GM12878 (cell line): ENCODE measurements around the gene KANSL2. TPM values are rescaled to one million over a fixed set of nuclear protein-coding genes. Genes with fewer than 3 reads are reported as not detected.

Experiments
- ATAC-seq: fragments of 200-7000 bp; cut with Tn5 transposase; 3 replicates; pipeline ENCODE4 v1.9.1; 2020; ENCODE audit warnings: mild to moderate bottlenecking, moderate library complexity
- BruUV-seq: library from RNA; stranded (reverse); fragments of 400-500 nt; replicated peaks from 2 replicates; lab custom pipeline; 2021; lab: Mats Ljungman, UMichigan
- CTCF ChIA-PET: fragments of 300-600 bp; sonication (Branson Sonifier 250); formaldehyde crosslinking; extraction: SDS; loops from one replicate; lab custom pipeline; 2021; ENCODE audit warnings: inconsistent platforms; lab: Yijun Ruan, JAX
- POLR2A ChIA-PET: fragments of 350-600 bp; formaldehyde crosslinking; extraction: SDS; loops from one replicate; lab custom pipeline; 2021; ENCODE audit warnings: inconsistent platforms; lab: Charles Lee
- RAD21 ChIA-PET: fragments of 300-600 bp; sonication (Branson Sonifier 250); formaldehyde crosslinking; loops from one replicate; lab custom pipeline; 2023; ENCODE audit warnings: antibody characterized with exemption; ENCODE audit not compliant: unreplicated experiment; lab: Charles Lee
- SMC1A ChIA-PET: fragments of 300-600 bp; sonication (Branson Sonifier 250); formaldehyde crosslinking; loops from one replicate; lab custom pipeline; 2023; ENCODE audit not compliant: unreplicated experiment, uncharacterized antibody; lab: Charles Lee
- DNase-seq: peaks from one replicate; pipeline ENCODE4 v3.0.0-alpha.2; 2011; ENCODE audit warnings: low read depth, low spot score
- FAIRE-seq: peaks from 3 replicates; lab custom pipeline; 2011; peaks lifted over from hg19 to GRCh38; lab: Jason Lieb, UNC
- H2AFZ ChIP-seq: 2 replicates; pipeline ENCODE4 v1.6.0; 2011; ENCODE audit warnings: low read depth, low read length, control low read depth; ENCODE audit not compliant: control insufficient read depth
- H3K27ac ChIP-seq: 2 replicates; pipeline ENCODE4 v1.5.1; 2011; ENCODE audit warnings: control low read depth; ENCODE audit not compliant: control insufficient read depth, insufficient read depth
- H3K27me3 ChIP-seq, 2 experiments: replicated peaks in 1 of 2; 2 replicates each; pipeline versions ENCODE4 v1.6.0 to v1.6.1; 2011; ENCODE audit warnings: low read length in 1 of 2; ENCODE audit not compliant: control insufficient read depth in 2 of 2, insufficient read depth in 2 of 2
- H3K36me3 ChIP-seq, 2 experiments: 2 replicates each; pipeline ENCODE4 v1.5.1; 2011; ENCODE audit warnings: low read length in 1 of 2; ENCODE audit not compliant: control insufficient read depth in 2 of 2, insufficient read depth in 2 of 2
- H3K4me1 ChIP-seq: 2 replicates; pipeline ENCODE4 v1.6.1; 2011; ENCODE audit warnings: mild to moderate bottlenecking, low read length, moderate library complexity, mixed read lengths; ENCODE audit not compliant: control insufficient read depth, insufficient read depth
- H3K4me2 ChIP-seq: 2 replicates; pipeline ENCODE4 v1.6.0; 2011; ENCODE audit warnings: control low read depth; ENCODE audit not compliant: control insufficient read depth, insufficient read depth
- H3K4me3 ChIP-seq: fragments of 200-600 bp; sonication (generic); 2 replicates; pipeline ENCODE4 v1.5.1; 2016
- H3K79me2 ChIP-seq: 2 replicates; pipeline ENCODE4 v1.6.0; 2011; ENCODE audit warnings: low read length; ENCODE audit not compliant: control insufficient read depth, insufficient read depth
- H3K9ac ChIP-seq: 2 replicates; pipeline ENCODE4 v1.8.0; 2011; ENCODE audit warnings: low read length, control low read depth, mixed read lengths; ENCODE audit not compliant: control insufficient read depth, insufficient read depth
- H3K9me3 ChIP-seq: replicated peaks from 3 replicates; pipeline ENCODE4 v1.5.1; 2011; ENCODE audit warnings: mild to moderate bottlenecking, low read length; ENCODE audit not compliant: control insufficient read depth, insufficient read depth
- H4K20me1 ChIP-seq: 2 replicates; pipeline ENCODE4 v1.6.0; 2011; ENCODE audit not compliant: control insufficient read depth, insufficient read depth
- CBX5 ChIP-seq: sonication (generic); IDR thresholded peaks from 2 replicates; pipeline ENCODE4 v1.6.1; 2016; ENCODE audit warnings: low read depth, moderate library complexity, mild to moderate bottlenecking, inconsistent platforms
- NFIC ChIP-seq: IDR thresholded peaks from 2 replicates; pipeline ENCODE4 v1.6.1; 2012; ENCODE audit warnings: low read depth, mild to moderate bottlenecking, inconsistent platforms, low read length, moderate library complexity
- POLR2AphosphoS5 ChIP-seq: IDR thresholded peaks from 2 replicates; pipeline ENCODE4 v1.6.1; 2011; ENCODE audit warnings: mild to moderate bottlenecking, low read length, inconsistent platforms
- RAD51 ChIP-seq: fragments of 450-650 bp; IDR thresholded peaks from 2 replicates; pipeline ENCODE4 v1.6.1; 2016; ENCODE audit warnings: moderate library complexity, mild to moderate bottlenecking, inconsistent platforms
- RB1 ChIP-seq: fragments of 450-650 bp; formaldehyde crosslinking; IDR thresholded peaks from 2 replicates; pipeline ENCODE4 v1.6.1; 2017; ENCODE audit warnings: mild to moderate bottlenecking, borderline replicate concordance
- RUNX3 ChIP-seq: IDR thresholded peaks from 2 replicates; pipeline ENCODE4 v1.6.1; 2012; ENCODE audit warnings: low read length, inconsistent platforms
- SUZ12 ChIP-seq: fragments of 200-600 bp; sonication (generic); IDR thresholded peaks from one replicate; pipeline ENCODE4 v1.6.1; 2018; ENCODE audit warnings: antibody characterized with exemption, mild to moderate bottlenecking; ENCODE audit not compliant: unreplicated experiment
- WGBS: methylation state at CpG from one replicate; pipeline ENCODE4 v1.1.6; 2016; ENCODE audit warnings: low lambda C conversion rate; ENCODE audit not compliant: insufficient replicate concordance, insufficient coverage; ENCODE audit errors: missing lambda C conversion rate; 5-methylcytosine and 5-hydroxymethylcytosine counted together
- in situ Hi-C: fragments of 300-500 bp; cut with MboI; formaldehyde crosslinking; loops from 9 replicates; pipeline ENCODE4 v1.14.3; 2018; ENCODE audit warnings: mixed read lengths
- intact Hi-C: fragments of 100-400 bp; cut with micrococcal nuclease; formaldehyde crosslinking; loops from one replicate; pipeline ENCODE4 v1.14.2; 2022; ENCODE audit not compliant: unreplicated experiment
- polyA plus RNA-seq, 11 experiments: library from polyadenylated mRNA; depleted of rRNA in 4 of 11; unstranded in 6 of 11; stranded (reverse) in 5 of 11; fragments of >200 nt; fragmentation: Nextera tagmentation in 4 of 11; fragmentation: Illumina TruSeq in 1 of 11; extraction: Ambion mirVana in 4 of 11; extraction: Trizol in 1 of 11; gene quantifications; 1 replicate in 1 of 11; 2 replicates in 10 of 11; pipeline versions ENCODE4 v1.2.1 to v1.2.3, GENCODE V29; 2011 to 2016; ENCODE audit warnings: inconsistent platforms in 2 of 11, missing spikeins in 2 of 11, low read depth in 1 of 11
- total RNA-seq, 4 experiments: library from RNA; depleted of rRNA in 3 of 4; stranded (reverse); fragments of >200 nt in 3 of 4; fragmentation: Illumina TruSeq in 1 of 4; extraction: Trizol in 1 of 4; gene quantifications; 2 replicates each; pipeline versions ENCODE4 v1.2.1 to v1.2.3, GENCODE V29; 2013 to 2021

The KANSL2 gene
- total and polyA plus RNA-seq, 10 of the 15 experiments (the other 5 are each of a cell fraction or from before 2014, with no cell fraction given), result 28.1 to 54.8 (median 40.9) TPM

GRCh38 chr12:48631071-48631470 is 51.0 kb downstream of the KANSL2 start:
- SMC1A ChIA-PET, result interaction anchor here (1.0 kb wide), 1 partner anchor 13 kb away, joined by 3 read pairs; no protein-coding TSS in a partner anchor

GRCh38 chr12:48630346-48630745 is 51.7 kb downstream of the KANSL2 start:
- in situ Hi-C loops (no loop called here), intact Hi-C loops (no loop called here)
- ChIA-PET CTCF (interaction anchor here (1.5 kb wide), 1 partner anchor 12 kb away, joined by 9 read pairs; no protein-coding TSS in a partner anchor), POLR2A (no interaction called here), SMC1A (no interaction called here), RAD21 (no interaction called here)
- no peak overlapping the region for H3K27ac ChIP-seq
- H3K79me2 ChIP-seq, result no peaks in the 10 kb centered on the region
- H4K20me1 ChIP-seq, result no peaks in the 10 kb centered on the region
- FAIRE-seq, result no peak
- no peak overlapping the region for H3K4me2 ChIP-seq
- DNase-seq, result no peak
- H3K9ac ChIP-seq, result no peak overlapping the region
- H2AFZ ChIP-seq, result no peak overlapping the region
- no peaks in the 10 kb centered on the region for H3K36me3 ChIP-seq
- no peak for ATAC-seq
- no TSS peak for BruUV-seq
- no peaks in the 10 kb centered on the region for H3K27me3 ChIP-seq
- no peaks in the 10 kb centered on the region for H3K9me3 ChIP-seq
- no peak overlapping the region for H3K4me3 ChIP-seq
- TF ChIP-seq CBX5, result no peak
- no peaks in the 10 kb centered on the region for H3K4me1 ChIP-seq

More at GRCh38 chr12:48631071-48631470, 51.0 kb downstream of the KANSL2 start:
- Histone ChIP-seq H3K36me3 (no peaks in the 10 kb centered on the region), H3K79me2 (no peaks in the 10 kb centered on the region), H3K9ac (no peak overlapping the region), H2AFZ (no peak overlapping the region), H3K27ac (no peak overlapping the region), H3K4me1 (no peaks in the 10 kb centered on the region), H3K27me3 (no peaks in the 10 kb centered on the region), H3K4me2 (no peak overlapping the region), H4K20me1 (no peaks in the 10 kb centered on the region), H3K4me3 (no peak overlapping the region), H3K9me3 (no peaks in the 10 kb centered on the region)
- POLR2A ChIA-PET, result no interaction called here
- intact Hi-C loops, result no loop called here
- WGBS, result 0% methylated on average over 1 of the region's 1 CpG
- no peak for ATAC-seq
- BruUV-seq, result no TSS peak
- no peak for DNase-seq
- CTCF ChIA-PET, result no interaction called here
- in situ Hi-C loops, result no loop called here
- TF ChIP-seq RAD51 (no peak), POLR2AphosphoS5 (no peak), RUNX3 (no peak), NFIC (no peak), RB1 (no peak), SUZ12 (no peak)
- RAD21 ChIA-PET, result no interaction called here
- FAIRE-seq, result no peak
